Common myeloid progenitor, CD34-positive (primary cell): ENCODE data around the gene SHROOM4.
A peak's percentile ranks its signal among the peaks of the same experiment; 100 is the strongest.

Source experiments
- CTCF ChIA-PET: fragments of 350-600 bp; sonication (Branson Sonifier 250); formaldehyde crosslinking; loops from one replicate; lab custom pipeline; 2021; ENCODE audit warnings: antibody characterized with exemption; lab: Charles Lee
- POLR2A ChIA-PET: fragments of 350-600 bp; sonication (Branson Sonifier 250); formaldehyde crosslinking; loops from one replicate; lab custom pipeline; 2021; ENCODE audit warnings: antibody characterized with exemption; lab: Charles Lee
- DNase-seq, 3 donors: peaks; one replicate each; pipeline versions ENCODE4 v3.0.0 to v3.0.0-alpha.2; 2013
- H3K27ac ChIP-seq, 2 experiments: 1 replicate in 1 of 2; 2 replicates in 1 of 2; pipeline ENCODE4 v1.7.0; 2013; ENCODE audit warnings: inconsistent platforms in 2 of 2, low read length in 2 of 2, mild to moderate bottlenecking in 2 of 2, low read depth in 1 of 2, moderate library complexity in 1 of 2; ENCODE audit not compliant: severe bottlenecking in 2 of 2, insufficient read depth in 1 of 2, poor library complexity in 1 of 2
- H3K27me3 ChIP-seq, 5 experiments: replicated peaks in 2 of 5; 1 replicate in 3 of 5; 2 replicates in 2 of 5; pipeline versions ENCODE4 v1.6.1 to v1.7.0; 2013; ENCODE audit warnings: low read length in 4 of 5, mild to moderate bottlenecking in 2 of 5, moderate library complexity in 2 of 5, inconsistent platforms in 1 of 5; ENCODE audit not compliant: insufficient read depth in 5 of 5, control insufficient read depth in 4 of 5
- H3K36me3 ChIP-seq, 4 experiments: 1 replicate in 2 of 4; 2 replicates in 2 of 4; pipeline versions ENCODE4 v1.6.1 to v1.7.0; 2013; ENCODE audit warnings: low read length in 3 of 4, control low read depth in 1 of 4, mild to moderate bottlenecking in 1 of 4; ENCODE audit not compliant: control insufficient read depth in 4 of 4, insufficient read depth in 4 of 4
- H3K4me1 ChIP-seq, 4 experiments: 1 replicate in 3 of 4; 2 replicates in 1 of 4; pipeline versions ENCODE4 v1.6.1 to v1.7.1; 2013; ENCODE audit warnings: low read length in 3 of 4, mild to moderate bottlenecking in 3 of 4, control low read depth in 1 of 4, inconsistent platforms in 1 of 4, moderate library complexity in 1 of 4; ENCODE audit not compliant: control insufficient read depth in 4 of 4, insufficient read depth in 4 of 4; ENCODE audit errors: control extremely low read depth in 1 of 4
- H3K4me3 ChIP-seq, 7 experiments: 1 replicate in 4 of 7; 2 replicates in 3 of 7; pipeline versions ENCODE4 v1.5.1 to v1.7.0; 2013; ENCODE audit warnings: mild to moderate bottlenecking in 7 of 7, low read length in 6 of 7, moderate library complexity in 6 of 7, inconsistent platforms in 2 of 7, low read depth in 2 of 7, control low read depth in 1 of 7; ENCODE audit not compliant: insufficient read depth in 4 of 7, control insufficient read depth in 1 of 7; ENCODE audit errors: extremely low read depth in 1 of 7
- H3K9me3 ChIP-seq, 5 experiments: 1 replicate in 4 of 5; 2 replicates in 1 of 5; pipeline versions ENCODE4 v1.6.1 to v1.7.1; 2013; ENCODE audit warnings: low read length in 4 of 5, mild to moderate bottlenecking in 2 of 5, inconsistent platforms in 1 of 5, low read depth in 1 of 5, moderate library complexity in 1 of 5; ENCODE audit not compliant: control insufficient read depth in 4 of 5, insufficient read depth in 2 of 5; ENCODE audit errors: control extremely low read depth in 1 of 5
- WGBS: methylation state at CpG from one replicate; pipeline ENCODE4 v1.1.5; 2013; ENCODE audit not compliant: insufficient coverage; 5-methylcytosine and 5-hydroxymethylcytosine counted together

Gene SHROOM4

GRCh38 chrX:50812995-50813842, 775 bp downstream of the SHROOM4 start:
- Histone ChIP-seq H3K9me3 (peaks cover 0 to 2% (median 0%) of the 10 kb centered on the region in 5 experiments), H3K27ac (no peak overlapping the region), H3K4me1 (peaks cover 4 to 22% (median 19%) of the 10 kb centered on the region in 4 experiments), H3K36me3 (no peaks in the 10 kb centered on the region), H3K4me3 (peak overlapping the region; percentile 44 to 80 (median 59)), H3K27me3 (peaks cover 0 to 12% (median 0%) of the 10 kb centered on the region in 5 experiments)
- DNase-seq, result peak in 2 of 3 donors; percentile 23 to 56
- ChIA-PET POLR2A (no interaction called here), CTCF (interaction anchor here (0.9 kb wide), 1 partner anchor 13 kb away, joined by 3 read pairs; no protein-coding TSS in a partner anchor)
- WGBS, result 27% methylated on average over 53 of the region's 59 CpGs

GRCh38 chrX:50805276-50805675, 8.7 kb downstream of the SHROOM4 start:
- no peaks in the 10 kb centered on the region for H3K27me3 ChIP-seq
- H3K4me1 ChIP-seq, result peaks cover 0 to 5% (median 0%) of the 10 kb centered on the region in 4 experiments
- POLR2A ChIA-PET, result interaction anchor here (0.7 kb wide), 1 partner anchor 94 kb away, joined by 3 read pairs; no protein-coding TSS in a partner anchor

GRCh38 chrX:50801135-50801534, 12.9 kb downstream of the SHROOM4 start:
- ChIA-PET CTCF (no interaction called here), POLR2A (no interaction called here)
- H3K27me3 ChIP-seq, result peaks cover 0 to 3% (median 0%) of the 10 kb centered on the region in 5 experiments
- H3K27ac ChIP-seq, result no peak overlapping the region
- no peak for DNase-seq
- H3K36me3 ChIP-seq, result no peaks in the 10 kb centered on the region
- peaks cover 0 to 10% (median 0%) of the 10 kb centered on the region in 4 experiments for H3K4me1 ChIP-seq
- no peaks in the 10 kb centered on the region for H3K9me3 ChIP-seq
- H3K4me3 ChIP-seq, result no peak overlapping the region
- 45% methylated on average over 2 of the region's 2 CpGs for WGBS

More at GRCh38 chrX:50805276-50805675, 8.7 kb downstream of the SHROOM4 start:
- Histone ChIP-seq H3K27ac (no peak overlapping the region), H3K9me3 (no peaks in the 10 kb centered on the region), H3K4me3 (no peak overlapping the region), H3K36me3 (no peaks in the 10 kb centered on the region)
- CTCF ChIA-PET, result no interaction called here
- DNase-seq, result no peak
- 75% methylated on average over 3 of the region's 4 CpGs for WGBS

GRCh38 chrX:50799531-50799961, 14.4 kb downstream of the SHROOM4 start:
- CTCF ChIA-PET, result no interaction called here
- Histone ChIP-seq H3K27me3 (peaks cover 0 to 3% (median 0%) of the 10 kb centered on the region in 5 experiments), H3K27ac (no peak overlapping the region), H3K36me3 (no peaks in the 10 kb centered on the region), H3K4me1 (peaks cover 0 to 8% (median 0%) of the 10 kb centered on the region in 4 experiments), H3K4me3 (no peak overlapping the region), H3K9me3 (no peaks in the 10 kb centered on the region)
- peak in 2 of 3 donors; percentile 43 to 62 for DNase-seq
- 63% methylated on average over 4 of the region's 4 CpGs for WGBS
- POLR2A ChIA-PET, result no interaction called here

GRCh38 chrX:50798783-50799182, 15.2 kb downstream of the SHROOM4 start:
- H3K27me3 ChIP-seq, result peaks cover 0 to 3% (median 0%) of the 10 kb centered on the region in 5 experiments
- H3K4me3 ChIP-seq, result no peak overlapping the region
- DNase-seq, result no peak
- H3K36me3 ChIP-seq, result no peaks in the 10 kb centered on the region
- ChIA-PET POLR2A (no interaction called here), CTCF (no interaction called here)
- H3K27ac ChIP-seq, result no peak overlapping the region
- H3K4me1 ChIP-seq, result peaks cover 0 to 13% (median 0%) of the 10 kb centered on the region in 4 experiments
- WGBS, result 75% methylated on average over 4 of the region's 4 CpGs
- no peaks in the 10 kb centered on the region for H3K9me3 ChIP-seq

- 80% methylated on average over 2 of the region's 2 CpGs for WGBS
- peaks cover 0 to 4% (median 3%) of the 10 kb centered on the region in 5 experiments for H3K9me3 ChIP-seq
- no peak for DNase-seq
- no peaks in the 10 kb centered on the region for H3K36me3 ChIP-seq
- no peaks in the 10 kb centered on the region for H3K27me3 ChIP-seq
- no peak overlapping the region for H3K27ac ChIP-seq
- ChIA-PET CTCF (no interaction called here), POLR2A (no interaction called here)
- no peak overlapping the region for H3K4me3 ChIP-seq
- no peaks in the 10 kb centered on the region for H3K4me1 ChIP-seq
Measured at GRCh38 chrX:50787099-50787498, 26.9 kb downstream of the SHROOM4 start.

GRCh38 chrX:50780144-50780543, 33.9 kb downstream of the SHROOM4 start:
- 80% methylated on average over 1 of the region's 1 CpG for WGBS
- POLR2A ChIA-PET, result no interaction called here
- CTCF ChIA-PET, result no interaction called here
- H3K27ac ChIP-seq, result no peak overlapping the region
- no peaks in the 10 kb centered on the region for H3K4me1 ChIP-seq
- no peaks in the 10 kb centered on the region for H3K9me3 ChIP-seq
- H3K27me3 ChIP-seq, result no peaks in the 10 kb centered on the region
- no peak overlapping the region for H3K4me3 ChIP-seq
- DNase-seq, result no peak
- no peaks in the 10 kb centered on the region for H3K36me3 ChIP-seq
